T-cell (primary cell): Measurements from ENCODE around the gene E2F7. TPM values are rescaled to one million over a fixed set of nuclear protein-coding genes. Genes with fewer than 3 reads are reported as not detected.

Experiments
- ATAC-seq, 4 experiments: fragments of 200-7000 bp in 3 of 4; fragments of 150-1000 bp in 1 of 4; cut with Tn5 transposase; replicated peaks in 1 of 4; 1 replicate in 3 of 4; 2 replicates in 1 of 4; pipeline ENCODE4 v1.10.0; 2021; ENCODE audit warnings: moderate library complexity in 3 of 4, mild to moderate bottlenecking in 2 of 4, moderate number of reproducible peaks in 1 of 4
- CTCF ChIA-PET, 2 donors: fragments of 300-600 bp; sonication (Branson Sonifier 250); formaldehyde crosslinking; loops; one replicate each; lab custom pipeline; 2022; ENCODE audit warnings: antibody characterized with exemption in 2 of 2; lab: Charles Lee
- POLR2A ChIA-PET, 2 donors: fragments of 300-600 bp; sonication (Branson Sonifier 250); formaldehyde crosslinking; loops; one replicate each; lab custom pipeline; 2022; ENCODE audit warnings: antibody characterized with exemption in 2 of 2; lab: Charles Lee
- DNase-seq, 35 experiments: peaks; one replicate each; pipeline versions ENCODE4 v3.0.0 to v3.0.0-alpha.2; 2013 to 2023
- H3K27ac ChIP-seq: one replicate; pipeline ENCODE4 v1.5.1; 2013; ENCODE audit warnings: low read length
- H3K27me3 ChIP-seq, 2 experiments: replicated peaks in 1 of 2; 1 replicate in 1 of 2; 2 replicates in 1 of 2; pipeline versions ENCODE4 v1.6.1 to v1.7.0; 2013; ENCODE audit warnings: low read length in 1 of 2, mixed read lengths in 1 of 2; ENCODE audit not compliant: control insufficient read depth in 2 of 2, insufficient read depth in 2 of 2; ENCODE audit errors: extremely low read depth in 1 of 2
- H3K36me3 ChIP-seq, 2 donors: 1 replicate in 1 of 2; 2 replicates in 1 of 2; pipeline versions ENCODE4 v1.6.1 to v1.7.0; 2013; ENCODE audit warnings: low read length in 1 of 2; ENCODE audit not compliant: control insufficient read depth in 2 of 2, insufficient read depth in 1 of 2; ENCODE audit errors: extremely low read depth in 1 of 2
- H3K4me1 ChIP-seq, 2 experiments: 1 replicate in 1 of 2; 2 replicates in 1 of 2; pipeline versions ENCODE4 v1.6.1 to v1.7.0; 2013; ENCODE audit warnings: low read length in 2 of 2, mixed read lengths in 1 of 2; ENCODE audit not compliant: insufficient read depth in 2 of 2, control insufficient read depth in 1 of 2; ENCODE audit errors: extremely low read depth in 1 of 2
- H3K4me3 ChIP-seq, 2 donors: 1 replicate in 1 of 2; 2 replicates in 1 of 2; pipeline versions ENCODE4 v1.5.1 to v1.7.0; 2013; ENCODE audit warnings: mild to moderate bottlenecking in 2 of 2, low read length in 1 of 2, moderate library complexity in 1 of 2; ENCODE audit not compliant: control insufficient read depth in 1 of 2; ENCODE audit errors: extremely low read depth in 1 of 2
- H3K9me3 ChIP-seq: 2 replicates; pipeline ENCODE4 v1.7.0; 2013
- H3K27ac Mint-ChIP-seq, 2 donors: one replicate each; pipeline ENCODE4 v1.8.0; 2020 to 2021; ENCODE audit warnings: mild to moderate bottlenecking in 2 of 2, mixed read lengths in 2 of 2
- H3K27me3 Mint-ChIP-seq, 2 donors: one replicate each; pipeline ENCODE4 v1.8.0; 2021 to 2022; ENCODE audit warnings: mixed read lengths in 2 of 2
- H3K36me3 Mint-ChIP-seq: one replicate; pipeline ENCODE4 v1.8.0; 2021; ENCODE audit warnings: mixed read lengths
- H3K4me1 Mint-ChIP-seq, 3 donors: one replicate each; pipeline ENCODE4 v1.8.0; 2020 to 2022; ENCODE audit warnings: mixed read lengths in 3 of 3, mild to moderate bottlenecking in 1 of 3
- H3K4me3 Mint-ChIP-seq, 3 donors: one replicate each; pipeline ENCODE4 v1.8.0; 2020 to 2022; ENCODE audit warnings: mild to moderate bottlenecking in 3 of 3, mixed read lengths in 3 of 3, moderate library complexity in 3 of 3
- H3K9me3 Mint-ChIP-seq, 3 donors: one replicate each; pipeline ENCODE4 v1.8.0; 2020 to 2022; ENCODE audit warnings: mixed read lengths in 3 of 3
- WGBS: methylation state at CpG from one replicate; pipeline ENCODE4 v1.1.5; 2013; ENCODE audit warnings: missing lambda C conversion rate; ENCODE audit not compliant: insufficient coverage; 5-methylcytosine and 5-hydroxymethylcytosine counted together
- total RNA-seq, 35 experiments: library from RNA in 6 of 35; stranded (reverse) in 6 of 35; fragments of 120-200 nt in 1 of 35; gene quantifications; one replicate each; pipeline versions ENCODE4 v1.2.1 to v1.2.4 and lab custom pipeline; 2013 to 2026

Gene E2F7
- total RNA-seq, 5 donors from 2014 or later (not counting 1 experiment from before 2014, with no cell fraction given) = 0.13 to 0.66 (median 0.58) TPM

DNA sequence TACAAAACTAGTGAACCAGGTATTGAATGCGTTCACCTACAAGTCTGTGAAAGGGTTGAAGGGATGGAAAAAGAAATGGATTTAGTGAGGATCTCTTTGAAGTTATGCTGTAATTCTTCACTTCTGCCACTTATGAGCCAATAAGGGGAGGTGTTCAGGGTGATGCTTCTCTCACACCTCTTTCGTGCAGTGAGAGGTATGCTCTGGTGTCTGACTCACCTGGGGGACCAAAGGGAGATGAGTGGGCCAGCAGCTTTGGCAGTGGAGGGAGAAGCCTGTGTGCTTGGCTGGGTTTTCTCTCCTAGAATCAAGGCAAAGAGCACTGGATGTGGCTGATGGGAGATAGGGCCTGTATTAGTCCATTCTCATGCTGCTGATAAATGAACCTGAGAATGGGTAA is 45.4 kb downstream of the E2F7 start:
- Histone ChIP-seq H3K4me1 (no peaks in the 10 kb centered on the region), H3K27ac (no peak overlapping the region), H3K36me3 (no peaks in the 10 kb centered on the region), H3K9me3 (no peaks in the 10 kb centered on the region), H3K4me3 (no peak overlapping the region), H3K27me3 (no peaks in the 10 kb centered on the region)
- WGBS = 100% methylated on average over 1 of the region's 2 CpGs
- ChIA-PET POLR2A (no interaction called here), CTCF (interaction anchor here (1.3 to 4.4 kb wide), 4 partner anchors 7 to 9 kb away, joined by 3 to 29 read pairs (median 16); no protein-coding TSS in a partner anchor)
- Mint-ChIP-seq H3K4me1 (no peaks in the 10 kb centered on the region), H3K27me3 (no peaks in the 10 kb centered on the region), H3K27ac (no peak overlapping the region), H3K4me3 (no peak overlapping the region), H3K9me3 (no peaks in the 10 kb centered on the region), H3K36me3 (no peaks in the 10 kb centered on the region)
- ATAC-seq (no peak), DNase-seq (no peak)

- Mint-ChIP-seq H3K4me1 (no peaks in the 10 kb centered on the region), H3K27ac (no peak overlapping the region), H3K36me3 (no peaks in the 10 kb centered on the region), H3K9me3 (no peaks in the 10 kb centered on the region), H3K4me3 (no peak overlapping the region), H3K27me3 (no peaks in the 10 kb centered on the region)
- no peak for DNase-seq
- Histone ChIP-seq H3K4me1 (no peaks in the 10 kb centered on the region), H3K27ac (no peak overlapping the region), H3K9me3 (no peaks in the 10 kb centered on the region), H3K36me3 (no peaks in the 10 kb centered on the region), H3K4me3 (no peak overlapping the region), H3K27me3 (peaks cover 0 to 3% of the 10 kb centered on the region in 2 experiments)
- POLR2A ChIA-PET = no interaction called here
- no peak for ATAC-seq
- WGBS = no CpG with 5 or more reads among the region's 1 CpG
- CTCF ChIA-PET = no interaction called here
Measured at GRCh38 chr12:77016606-77017005, 48.8 kb downstream of the E2F7 start.

DNA sequence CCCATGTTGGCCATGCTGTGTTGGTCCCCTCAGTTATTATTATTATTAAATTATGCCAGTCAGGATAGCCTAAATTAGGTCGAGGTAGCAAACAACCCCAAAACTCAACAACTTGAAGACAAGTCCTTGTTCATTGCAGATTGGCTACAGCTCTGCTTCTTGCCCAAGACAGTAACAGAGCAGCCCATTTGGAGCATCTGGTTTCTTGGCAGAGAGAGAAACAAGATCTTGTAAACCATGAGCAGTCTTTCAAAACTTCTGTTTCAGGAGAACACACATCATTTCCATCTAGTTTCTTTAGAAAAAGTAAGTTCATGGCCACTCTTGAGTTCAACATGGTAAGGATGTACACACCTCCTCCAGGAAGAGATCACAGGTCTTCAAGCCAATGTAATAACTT is 52.3 kb downstream of the E2F7 start:
- Mint-ChIP-seq H3K9me3 (no peaks in the 10 kb centered on the region), H3K27ac (no peak overlapping the region), H3K4me1 (peaks cover 6 to 7% (median 6%) of the 10 kb centered on the region in 3 donors), H3K27me3 (peaks cover 10 to 12% of the 10 kb centered on the region in 2 donors), H3K36me3 (no peaks in the 10 kb centered on the region), H3K4me3 (no peak overlapping the region)
- Histone ChIP-seq H3K4me3 (no peak overlapping the region), H3K27ac (no peak overlapping the region), H3K36me3 (no peaks in the 10 kb centered on the region), H3K27me3 (peaks cover 0 to 3% of the 10 kb centered on the region in 2 experiments), H3K4me1 (no peaks in the 10 kb centered on the region), H3K9me3 (no peaks in the 10 kb centered on the region)
- WGBS = no CpG with 5 or more reads among the region's 1 CpG
- ChIA-PET POLR2A (no interaction called here), CTCF (interaction anchor here (1.0 to 1.4 kb wide), 3 partner anchors 8 to 392 kb away, joined by 3 to 7 read pairs (median 3); no protein-coding TSS in a partner anchor)
- DNase-seq = no peak
- no peak for ATAC-seq

DNA sequence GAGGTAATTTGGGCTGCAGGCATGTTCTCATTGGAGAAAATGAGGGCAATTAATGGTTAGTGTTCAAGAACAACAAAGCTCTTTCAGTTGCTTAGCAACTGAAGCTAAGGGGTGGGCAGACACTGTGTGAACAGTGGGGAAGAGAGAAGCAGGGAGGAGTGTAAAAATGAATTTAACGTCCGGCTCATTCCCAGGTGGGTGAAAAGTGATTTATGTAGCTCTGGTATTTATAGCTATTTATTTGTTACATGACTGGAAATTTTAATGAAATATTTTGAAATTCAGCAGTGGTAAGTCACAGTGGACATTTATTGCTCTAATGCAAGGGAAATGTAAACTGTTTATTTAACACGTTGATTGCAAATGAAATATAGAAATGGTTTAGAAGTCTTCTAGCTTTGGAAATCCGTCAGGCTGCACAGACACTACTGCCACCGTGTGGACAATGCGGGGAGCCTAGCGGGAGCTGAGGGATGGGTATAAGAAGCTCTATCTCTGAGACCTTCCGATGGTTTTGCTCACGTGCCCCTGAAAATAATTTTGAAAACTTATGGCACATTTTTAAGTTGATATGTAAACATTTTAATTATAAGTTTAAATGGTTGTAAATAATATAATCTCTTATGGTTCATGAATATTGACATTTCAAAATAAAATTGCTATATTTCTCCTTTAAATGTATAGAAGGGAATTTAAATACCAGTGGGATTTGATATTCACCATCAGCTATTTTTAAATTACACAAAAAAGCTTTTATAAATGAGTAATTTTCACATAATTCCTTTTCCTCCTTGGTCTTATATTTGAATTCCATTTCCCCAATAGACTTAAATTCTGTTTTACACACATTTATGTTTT is 54.4 kb downstream of the E2F7 start:
- H3K9me3 ChIP-seq = no peaks in the 10 kb centered on the region
- Mint-ChIP-seq H3K27ac (no peak overlapping the region), H3K4me1 (peaks cover 6 to 7% (median 6%) of the 10 kb centered on the region in 3 donors), H3K27me3 (peaks cover 10 to 12% of the 10 kb centered on the region in 2 donors), H3K9me3 (no peaks in the 10 kb centered on the region), H3K4me3 (peak overlapping the region in 1 of 3 donors; percentile 47), H3K36me3 (no peaks in the 10 kb centered on the region)
- H3K27me3 ChIP-seq = peaks cover 0 to 3% of the 10 kb centered on the region in 2 experiments
- POLR2A ChIA-PET = interaction anchor here (0.6 kb wide), 2 partner anchors 838 to 1431 kb away, joined by 4 to 6 read pairs; no protein-coding TSS in a partner anchor
- CTCF ChIA-PET = interaction anchor here (0.5 to 2.5 kb wide), 26 partner anchors 8 to 424 kb away, joined by 3 to 36 read pairs (median 4); no protein-coding TSS in a partner anchor
- 16% methylated on average over 7 of the region's 9 CpGs for WGBS
- H3K4me1 ChIP-seq = no peaks in the 10 kb centered on the region
- no peak overlapping the region for H3K4me3 ChIP-seq
- no peak overlapping the region for H3K27ac ChIP-seq
- ATAC-seq (peak; percentile 65 to 79 (median 74)), DNase-seq (peak in 33 of 35 experiments; percentile 20 to 70 (median 46))
- H3K36me3 ChIP-seq = no peaks in the 10 kb centered on the region

DNA sequence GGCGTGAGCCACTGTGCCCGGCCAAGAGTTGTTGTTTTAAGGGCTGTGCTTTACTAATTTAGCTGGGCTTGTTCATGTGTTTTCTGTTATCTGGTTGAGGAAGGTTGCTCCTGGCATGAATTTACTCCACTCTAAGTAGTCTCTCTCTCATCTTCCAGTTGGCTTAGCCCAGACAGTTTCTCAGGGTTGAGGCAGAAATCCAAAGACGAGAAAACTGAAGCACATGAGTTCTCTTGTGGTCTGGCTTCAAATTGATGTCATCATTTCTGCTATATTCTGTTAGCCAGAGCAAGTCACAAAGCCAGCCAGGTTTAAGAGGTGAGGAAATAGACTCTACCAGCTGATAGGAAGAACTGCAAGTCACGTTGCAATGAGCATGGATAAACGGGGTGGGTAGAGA is 57.9 kb downstream of the E2F7 start:
- WGBS = 64% methylated on average over 3 of the region's 5 CpGs
- H3K36me3 Mint-ChIP-seq = no peaks in the 10 kb centered on the region
- no peaks in the 10 kb centered on the region for H3K9me3 Mint-ChIP-seq
- no peak overlapping the region for H3K4me3 Mint-ChIP-seq
- H3K27me3 Mint-ChIP-seq = peaks cover 15 to 20% of the 10 kb centered on the region in 2 donors
- ChIA-PET CTCF (no interaction called here), POLR2A (no interaction called here)
- Histone ChIP-seq H3K27ac (no peak overlapping the region), H3K4me3 (no peak overlapping the region), H3K27me3 (peaks cover 0 to 3% of the 10 kb centered on the region in 2 experiments), H3K9me3 (no peaks in the 10 kb centered on the region), H3K4me1 (no peaks in the 10 kb centered on the region), H3K36me3 (no peaks in the 10 kb centered on the region)
- peaks cover 6 to 7% (median 6%) of the 10 kb centered on the region in 3 donors for H3K4me1 Mint-ChIP-seq
- no peak for DNase-seq
- no peak overlapping the region for H3K27ac Mint-ChIP-seq
- ATAC-seq = no peak

- Mint-ChIP-seq H3K4me3 (no peak overlapping the region), H3K36me3 (no peaks in the 10 kb centered on the region), H3K4me1 (peaks cover 3 to 4% (median 3%) of the 10 kb centered on the region in 3 donors), H3K9me3 (no peaks in the 10 kb centered on the region), H3K27ac (no peak overlapping the region), H3K27me3 (peaks cover 21 to 22% of the 10 kb centered on the region in 2 donors)
- Histone ChIP-seq H3K27me3 (no peaks in the 10 kb centered on the region), H3K27ac (no peak overlapping the region), H3K4me1 (no peaks in the 10 kb centered on the region), H3K36me3 (no peaks in the 10 kb centered on the region), H3K4me3 (no peak overlapping the region), H3K9me3 (no peaks in the 10 kb centered on the region)
- ATAC-seq = no peak
- POLR2A ChIA-PET = no interaction called here
- no peak for DNase-seq
- CTCF ChIA-PET = no interaction called here
- WGBS = no CpG with 5 or more reads among the region's 1 CpG
Measured at GRCh38 chr12:77005611-77006098, 59.7 kb downstream of the E2F7 start.
